GM12875 (cell line): ENCODE data around the gene LMCD1.

Experiments used
- H3K4me3 ChIP-seq: one replicate; pipeline ENCODE4 v1.5.1; 2011; ENCODE audit warnings: low read depth, low read length, control low read depth
- CTCF ChIP-seq: IDR thresholded peaks from 2 replicates; pipeline ENCODE4 v1.5.1; 2011; ENCODE audit warnings: low read depth, mild to moderate bottlenecking, control low read depth, inconsistent platforms, low read length, moderate library complexity, borderline replicate concordance; ENCODE audit not compliant: insufficient read depth

LMCD1 gene

GRCh38 chr3:8488411-8488810, 13.2 kb upstream of the LMCD1 start:
- no peak overlapping the region for H3K4me3 ChIP-seq
- TF ChIP-seq CTCF = no peak

- H3K4me3 ChIP-seq = no peak overlapping the region
- TF ChIP-seq CTCF = no peak
Observed at GRCh38 chr3:8488877-8489276, 12.7 kb upstream of the LMCD1 start.

- TF ChIP-seq CTCF = no peak
- no peak overlapping the region for H3K4me3 ChIP-seq
Observed at GRCh38 chr3:8489278-8489792, 12.3 kb upstream of the LMCD1 start.

- no peak overlapping the region for H3K4me3 ChIP-seq
- no peak for TF ChIP-seq CTCF
Observed at GRCh38 chr3:8490079-8490552, 11.5 kb upstream of the LMCD1 start.

- no peak overlapping the region for H3K4me3 ChIP-seq
- no peak for TF ChIP-seq CTCF
Observed at GRCh38 chr3:8491271-8492144, 10.1 kb upstream of the LMCD1 start.

GRCh38 chr3:8492744-8493511, 8.7 kb upstream of the LMCD1 start:
- no peak overlapping the region for H3K4me3 ChIP-seq
- TF ChIP-seq CTCF = no peak
